Fibroblast of lung (primary cell): ENCODE data around the gene OXSR1. TPM values are rescaled to one million over a fixed set of nuclear protein-coding genes. Genes with fewer than 3 reads are reported as not detected.

Experiments used
- DNase-seq, 2 donors: peaks; one replicate each; pipeline versions ENCODE4 v3.0.0 to v3.0.0-alpha.2; 2010; ENCODE audit warnings: low read depth in 2 of 2
- H2AFZ ChIP-seq: 2 replicates; pipeline ENCODE4 v1.5.1; 2012; ENCODE audit warnings: low read length, control low read depth, inconsistent platforms
- H3K27ac ChIP-seq: 2 replicates; pipeline ENCODE4 v1.5.1; 2011; ENCODE audit warnings: low read length, control low read depth; ENCODE audit not compliant: insufficient read depth
- H3K27me3 ChIP-seq: 2 replicates; pipeline ENCODE4 v1.5.1; 2011; ENCODE audit warnings: mild to moderate bottlenecking, low read length; ENCODE audit not compliant: control insufficient read depth, insufficient read depth
- H3K36me3 ChIP-seq: 2 replicates; pipeline ENCODE4 v1.5.1; 2011; ENCODE audit warnings: low read length; ENCODE audit not compliant: control insufficient read depth, insufficient read depth
- H3K4me1 ChIP-seq: 2 replicates; pipeline ENCODE4 v1.5.1; 2011; ENCODE audit warnings: low read length; ENCODE audit not compliant: control insufficient read depth, insufficient read depth; ENCODE audit errors: extremely low read depth
- H3K4me2 ChIP-seq: 2 replicates; pipeline ENCODE4 v1.5.1; 2011; ENCODE audit warnings: low read length, control low read depth; ENCODE audit not compliant: insufficient read depth; ENCODE audit errors: extremely low read depth
- H3K4me3 ChIP-seq, 4 experiments: fragments of 200-600 bp in 1 of 4; sonication (generic) in 1 of 4; replicated peaks in 1 of 4; 2 replicates each; pipeline ENCODE4 v1.5.1; 2011 to 2016; ENCODE audit warnings: low read length in 4 of 4, low read depth in 3 of 4, mild to moderate bottlenecking in 3 of 4, control low read depth in 2 of 4, inconsistent platforms in 1 of 4, mixed read lengths in 1 of 4; ENCODE audit not compliant: insufficient read depth in 1 of 4; ENCODE audit errors: control extremely low read depth in 1 of 4
- H3K79me2 ChIP-seq: 2 replicates; pipeline ENCODE4 v1.5.1; 2012; ENCODE audit warnings: mild to moderate bottlenecking, low read length, inconsistent platforms; ENCODE audit not compliant: control insufficient read depth, insufficient read depth
- H3K9ac ChIP-seq: 2 replicates; pipeline ENCODE4 v1.5.1; 2011; ENCODE audit warnings: mild to moderate bottlenecking, low read length, control low read depth; ENCODE audit not compliant: insufficient read depth
- H3K9me3 ChIP-seq: 2 replicates; pipeline ENCODE4 v1.5.1; 2012; ENCODE audit warnings: low read depth, low read length; ENCODE audit not compliant: control insufficient read depth, insufficient read depth
- H4K20me1 ChIP-seq: 2 replicates; pipeline ENCODE4 v1.5.1; 2011; ENCODE audit warnings: low read length; ENCODE audit not compliant: control insufficient read depth, insufficient read depth; ENCODE audit errors: extremely low read depth
- CTCF ChIP-seq, 2 donors: IDR thresholded peaks in 1 of 2; conservative IDR thresholded peaks in 1 of 2; 1 replicate in 1 of 2; 2 replicates in 1 of 2; pipeline ENCODE4 v1.5.1; 2011 to 2012; ENCODE audit warnings: low read length in 2 of 2, control low read depth in 1 of 2, inconsistent platforms in 1 of 2, low read depth in 1 of 2, mild to moderate bottlenecking in 1 of 2
- EZH2 ChIP-seq: IDR thresholded peaks from 2 replicates; pipeline ENCODE4 v1.5.1; 2012; ENCODE audit warnings: low read length, control low read depth, mild to moderate bottlenecking; ENCODE audit errors: missing control alignments
- polyA plus RNA-seq, 2 donors: library from polyadenylated mRNA; depleted of rRNA in 1 of 2; stranded (reverse) in 1 of 2; unstranded in 1 of 2; fragments of >200 nt; gene quantifications; 2 replicates each; pipeline ENCODE4 v1.2.1, GENCODE V29; 2011 to 2012; ENCODE audit warnings: missing spikeins in 1 of 2
- total RNA-seq: library from RNA; depleted of rRNA; stranded (reverse); fragments of >200 nt; gene quantifications from 2 replicates; pipeline ENCODE4 v1.2.1, GENCODE V29; 2014

Gene OXSR1
- total and polyA plus RNA-seq, 2 donors (not counting 1 experiment from before 2014, with no cell fraction given) = 32.7 to 45.2 TPM

DNA sequence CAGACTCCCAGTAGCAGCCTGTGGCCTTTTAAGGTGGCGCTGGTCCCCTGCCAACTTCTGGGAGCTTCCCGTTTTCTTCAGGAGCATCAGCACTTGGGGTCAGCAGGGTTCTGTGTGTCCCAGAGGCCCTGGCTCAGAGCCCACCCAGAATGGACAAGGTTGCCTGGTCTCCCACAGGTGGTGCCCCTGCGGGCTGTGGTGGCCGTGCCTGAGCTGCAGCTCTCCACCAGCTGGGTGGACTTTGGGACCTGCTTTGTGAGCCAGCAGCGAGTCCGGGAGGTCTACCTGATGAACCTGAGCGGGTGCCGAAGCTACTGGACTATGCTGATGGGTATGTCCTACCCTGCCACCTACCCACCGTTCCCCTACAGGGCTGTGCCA, 43.9 kb upstream of the OXSR1 start:
- no peaks in the 10 kb centered on the region for H3K9me3 ChIP-seq
- no peak for DNase-seq
- no peaks in the 10 kb centered on the region for H3K27me3 ChIP-seq
- no peaks in the 10 kb centered on the region for H4K20me1 ChIP-seq
- no peak overlapping the region for H3K9ac ChIP-seq
- H3K79me2 ChIP-seq = no peaks in the 10 kb centered on the region
- peaks cover 13% of the 10 kb centered on the region for H3K36me3 ChIP-seq
- no peaks in the 10 kb centered on the region for H3K4me1 ChIP-seq
- no peak overlapping the region for H2AFZ ChIP-seq
- TF ChIP-seq EZH2 = no peak
- no peak for TF ChIP-seq CTCF (conservative IDR thresholded peaks at IDR 0.05 in 1 of 2, IDR thresholded peaks at IDR 0.05 in 1 of 2; ENCODE audit: low read depth in 1 of 2, low read length in 2 of 2)
- H3K4me2 ChIP-seq = no peak overlapping the region
- no peak overlapping the region for H3K4me3 ChIP-seq
- no peak overlapping the region for H3K27ac ChIP-seq

GRCh38 chr3:38121832-38122461, 43.4 kb upstream of the OXSR1 start:
- Histone ChIP-seq H2AFZ (no peak overlapping the region), H3K79me2 (no peaks in the 10 kb centered on the region), H3K4me2 (no peak overlapping the region), H4K20me1 (no peaks in the 10 kb centered on the region), H3K9ac (no peak overlapping the region), H3K27ac (no peak overlapping the region), H3K9me3 (no peaks in the 10 kb centered on the region), H3K4me1 (no peaks in the 10 kb centered on the region), H3K4me3 (no peak overlapping the region), H3K36me3 (peaks cover 14% of the 10 kb centered on the region), H3K27me3 (no peaks in the 10 kb centered on the region)
- TF ChIP-seq CTCF (conservative IDR thresholded peaks at IDR 0.05 in 1 of 2, IDR thresholded peaks at IDR 0.05 in 1 of 2; ENCODE audit: low read depth in 1 of 2, low read length in 2 of 2) = no peak
- TF ChIP-seq EZH2 = no peak
- DNase-seq = no peak

- Histone ChIP-seq H3K36me3 (peaks cover 20% of the 10 kb centered on the region), H3K27ac (no peak overlapping the region), H3K9me3 (no peaks in the 10 kb centered on the region), H3K27me3 (no peaks in the 10 kb centered on the region), H3K9ac (no peak overlapping the region), H3K4me1 (no peaks in the 10 kb centered on the region), H2AFZ (no peak overlapping the region), H3K79me2 (no peaks in the 10 kb centered on the region), H3K4me2 (no peak overlapping the region), H4K20me1 (no peaks in the 10 kb centered on the region), H3K4me3 (no peak overlapping the region)
- TF ChIP-seq EZH2 (no peak), CTCF (conservative IDR thresholded peaks at IDR 0.05 in 1 of 2, IDR thresholded peaks at IDR 0.05 in 1 of 2; ENCODE audit: low read depth in 1 of 2, low read length in 2 of 2) (no peak)
- no peak for DNase-seq
Observed at GRCh38 chr3:38122712-38123290, 42.5 kb upstream of the OXSR1 start.
